BE2C (cell line): ENCODE measurements around the gene FLOT2.

Experiments
- DNase-seq: peaks from one replicate; pipeline ENCODE4 v3.0.0-alpha.2; 2020
- H3K27me3 ChIP-seq: fragments of 250-450 bp; sonication (Bioruptor Pico); 2 replicates; pipeline ENCODE4 v1.5.1; 2020; ENCODE audit warnings: mild to moderate bottlenecking
- H3K36me3 ChIP-seq: fragments of 250-450 bp; sonication (Bioruptor Pico); 2 replicates; pipeline ENCODE4 v1.5.1; 2020; ENCODE audit warnings: mild to moderate bottlenecking
- H3K4me1 ChIP-seq: fragments of 250-450 bp; sonication (Bioruptor Pico); 2 replicates; pipeline ENCODE4 v1.5.1; 2020
- H3K4me3 ChIP-seq: 2 replicates; pipeline ENCODE4 v1.5.1; 2011; ENCODE audit warnings: low read depth, low read length
- H3K9me3 ChIP-seq: fragments of 250-450 bp; sonication (Bioruptor Pico); 2 replicates; pipeline ENCODE4 v1.5.1; 2020
- TF ChIP-seq, protein P1 (sequence below): IDR thresholded peaks from 2 replicates; pipeline ENCODE4 v1.5.1; 2012; ENCODE audit warnings: mild to moderate bottlenecking, low read depth, low read length

The FLOT2 gene

DNA sequence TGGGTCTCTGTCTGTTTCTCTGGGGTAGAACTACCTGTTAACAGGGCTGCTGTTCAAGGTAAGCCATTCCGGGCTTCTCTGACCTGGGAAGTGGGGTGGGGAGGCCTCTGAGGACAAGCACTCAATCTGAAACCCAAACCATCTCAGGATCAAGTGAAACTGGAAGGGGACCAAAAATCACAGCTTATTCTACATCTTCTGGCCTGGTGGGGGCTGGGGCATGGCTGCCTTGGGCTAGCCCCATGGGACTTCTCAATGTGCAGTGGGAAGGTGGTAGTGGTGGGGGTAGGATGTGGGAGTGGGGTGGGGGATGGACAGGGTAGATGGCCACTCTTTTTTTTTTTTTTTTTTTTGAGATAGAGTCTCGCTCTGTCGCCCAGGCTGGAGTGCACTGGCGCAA is 5.5 kb downstream of the FLOT2 start:
- H3K4me3 ChIP-seq: no peak overlapping the region
- H3K9me3 ChIP-seq: no peaks in the 10 kb centered on the region
- TF ChIP-seq, protein P1, sequence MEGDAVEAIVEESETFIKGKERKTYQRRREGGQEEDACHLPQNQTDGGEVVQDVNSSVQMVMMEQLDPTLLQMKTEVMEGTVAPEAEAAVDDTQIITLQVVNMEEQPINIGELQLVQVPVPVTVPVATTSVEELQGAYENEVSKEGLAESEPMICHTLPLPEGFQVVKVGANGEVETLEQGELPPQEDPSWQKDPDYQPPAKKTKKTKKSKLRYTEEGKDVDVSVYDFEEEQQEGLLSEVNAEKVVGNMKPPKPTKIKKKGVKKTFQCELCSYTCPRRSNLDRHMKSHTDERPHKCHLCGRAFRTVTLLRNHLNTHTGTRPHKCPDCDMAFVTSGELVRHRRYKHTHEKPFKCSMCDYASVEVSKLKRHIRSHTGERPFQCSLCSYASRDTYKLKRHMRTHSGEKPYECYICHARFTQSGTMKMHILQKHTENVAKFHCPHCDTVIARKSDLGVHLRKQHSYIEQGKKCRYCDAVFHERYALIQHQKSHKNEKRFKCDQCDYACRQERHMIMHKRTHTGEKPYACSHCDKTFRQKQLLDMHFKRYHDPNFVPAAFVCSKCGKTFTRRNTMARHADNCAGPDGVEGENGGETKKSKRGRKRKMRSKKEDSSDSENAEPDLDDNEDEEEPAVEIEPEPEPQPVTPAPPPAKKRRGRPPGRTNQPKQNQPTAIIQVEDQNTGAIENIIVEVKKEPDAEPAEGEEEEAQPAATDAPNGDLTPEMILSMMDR: no peak
- H3K36me3 ChIP-seq: no peaks in the 10 kb centered on the region
- no peaks in the 10 kb centered on the region for H3K27me3 ChIP-seq
- no peaks in the 10 kb centered on the region; the same call in 1 of the 2 replicates for H3K4me1 ChIP-seq
- no peak for DNase-seq

DNA sequence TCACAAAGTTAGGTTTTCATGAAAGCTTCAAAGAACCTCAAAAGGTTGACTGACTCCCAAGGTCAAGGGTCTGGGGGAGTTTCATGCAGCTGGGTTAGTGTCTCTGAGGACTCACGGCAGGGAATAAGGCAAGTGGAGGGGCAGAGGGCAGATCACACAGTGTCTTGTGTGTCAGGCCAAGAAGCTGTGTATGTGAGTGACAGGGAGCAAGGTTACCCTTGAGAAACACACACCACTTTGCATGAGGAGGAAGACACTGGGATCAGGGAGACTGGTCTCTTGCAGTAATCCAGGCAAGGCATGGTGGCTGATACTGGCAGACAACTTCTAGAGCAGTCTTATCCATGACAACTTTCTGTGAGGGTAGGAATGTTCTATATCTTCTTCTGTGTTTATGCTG is 6.3 kb downstream of the FLOT2 start:
- Histone ChIP-seq H3K27me3 (no peaks in the 10 kb centered on the region), H3K9me3 (no peaks in the 10 kb centered on the region), H3K4me3 (no peak overlapping the region), H3K4me1 (no peaks in the 10 kb centered on the region; the same call in 1 of the 2 replicates), H3K36me3 (no peaks in the 10 kb centered on the region)
- TF ChIP-seq, protein P1: no peak
- no peak for DNase-seq

DNA sequence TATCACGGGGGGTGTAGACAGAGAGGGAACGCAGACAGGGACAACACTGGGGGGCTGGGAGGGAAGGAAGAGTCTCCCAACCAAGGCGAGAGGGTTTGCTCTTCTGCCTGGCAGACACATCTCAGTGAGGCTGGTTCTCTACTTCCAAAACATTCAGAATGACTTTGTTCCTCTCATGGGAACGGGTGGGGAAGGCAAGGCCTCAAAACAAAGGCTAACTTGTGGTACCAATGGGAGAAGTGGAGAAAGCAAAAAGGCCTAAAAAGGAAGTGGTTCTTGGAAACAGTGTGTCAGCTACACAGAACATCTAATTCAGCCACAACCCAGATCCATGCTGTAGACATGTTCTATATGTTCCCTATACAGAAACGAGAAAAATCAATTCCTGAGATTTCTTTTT is 7.5 kb downstream of the FLOT2 start:
- H3K27me3 ChIP-seq: no peaks in the 10 kb centered on the region
- no peaks in the 10 kb centered on the region for H3K4me1 ChIP-seq
- H3K9me3 ChIP-seq: no peaks in the 10 kb centered on the region
- no peak overlapping the region for H3K4me3 ChIP-seq
- no peak for DNase-seq
- H3K36me3 ChIP-seq: no peaks in the 10 kb centered on the region
- TF ChIP-seq, protein P1: no peak

DNA sequence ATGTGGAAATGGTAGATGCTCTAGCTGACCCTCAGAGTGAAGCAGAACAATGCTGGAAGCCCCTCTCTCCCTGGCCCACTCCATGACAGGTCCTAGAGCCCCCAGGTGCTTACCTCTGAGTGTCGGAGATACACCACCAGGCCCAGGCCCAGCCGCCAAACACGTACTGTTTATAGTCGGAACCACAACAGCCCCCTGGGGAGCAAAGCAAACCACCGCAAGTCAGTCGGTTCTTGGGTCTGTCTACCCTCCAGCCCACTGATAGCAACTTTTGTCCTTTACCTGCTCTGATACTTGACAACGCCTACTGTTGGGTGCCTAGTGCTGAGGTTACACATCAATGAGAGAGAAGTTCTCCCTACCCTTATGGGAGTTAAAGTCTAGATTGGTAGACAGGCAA is 8.7 kb downstream of the FLOT2 start:
- H3K4me1 ChIP-seq: no peaks in the 10 kb centered on the region
- TF ChIP-seq, protein P1: no peak
- no peak overlapping the region for H3K4me3 ChIP-seq
- H3K9me3 ChIP-seq: no peaks in the 10 kb centered on the region
- DNase-seq: no peak
- H3K36me3 ChIP-seq: no peaks in the 10 kb centered on the region
- H3K27me3 ChIP-seq: no peaks in the 10 kb centered on the region

DNA sequence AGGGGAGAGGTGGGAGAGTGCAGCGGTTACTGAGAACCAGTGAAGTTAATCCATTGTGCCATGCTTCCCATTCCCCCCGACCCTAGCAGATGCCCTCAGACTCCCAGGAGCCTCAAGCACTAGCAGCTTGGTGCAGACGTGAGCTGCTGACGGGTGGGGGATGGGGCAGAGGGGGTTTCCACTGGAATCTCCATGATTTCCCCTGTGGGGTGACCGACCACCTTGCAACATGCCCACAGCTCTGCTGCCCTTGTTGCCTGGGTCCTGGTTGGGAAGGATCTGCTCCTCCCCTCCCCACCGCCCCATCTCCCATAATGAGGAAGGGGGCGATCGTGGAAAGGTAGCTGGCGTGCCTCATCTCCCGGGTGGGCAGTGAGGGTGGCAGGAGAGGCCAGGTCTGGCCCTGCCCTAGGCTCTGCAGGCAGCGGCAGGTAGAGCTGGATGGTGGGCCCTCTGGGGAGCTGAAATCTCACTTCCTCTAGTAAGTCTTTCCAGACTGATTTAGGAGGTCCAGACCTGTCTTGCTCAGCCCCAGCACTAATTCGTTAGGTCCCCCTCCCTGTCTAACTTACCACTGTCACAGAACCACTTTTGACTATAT is 9.6 kb downstream of the FLOT2 start:
- Histone ChIP-seq H3K4me1 (no peaks in the 10 kb centered on the region), H3K9me3 (no peaks in the 10 kb centered on the region), H3K27me3 (no peaks in the 10 kb centered on the region), H3K36me3 (no peaks in the 10 kb centered on the region), H3K4me3 (no peak overlapping the region)
- TF ChIP-seq, protein P1: no peak
- DNase-seq: no peak

DNA sequence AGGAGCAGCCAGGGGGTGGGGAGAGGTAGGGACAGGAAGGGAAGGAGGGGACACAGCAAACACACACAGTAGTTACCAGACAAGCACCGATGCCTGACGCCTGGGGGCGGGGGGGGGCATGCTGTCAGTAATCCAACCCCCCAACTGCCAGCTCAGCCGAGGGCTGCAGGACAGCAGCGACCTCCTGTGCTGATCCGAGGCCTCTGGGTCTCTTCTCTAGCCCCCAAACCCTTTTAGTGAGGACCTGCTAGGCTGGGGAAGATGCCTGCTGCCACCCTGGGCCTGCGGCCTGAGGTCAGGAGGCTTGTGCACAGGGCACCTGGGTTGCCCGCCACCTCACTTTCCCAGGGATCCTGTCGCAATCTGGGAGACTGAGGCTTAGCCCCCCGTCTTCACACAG is 11.6 kb downstream of the FLOT2 start:
- TF ChIP-seq, protein P1: no peak
- H3K27me3 ChIP-seq: no peaks in the 10 kb centered on the region
- H3K4me1 ChIP-seq: no peaks in the 10 kb centered on the region
- no peak overlapping the region for H3K4me3 ChIP-seq
- DNase-seq: no peak
- H3K36me3 ChIP-seq: no peaks in the 10 kb centered on the region
- no peaks in the 10 kb centered on the region for H3K9me3 ChIP-seq
